Raji (cell line): Measurements from ENCODE around the gene ASRGL1.

ENCODE experiments used
- POLR2A ChIP-seq: IDR thresholded peaks from 2 replicates; pipeline ENCODE4 v1.6.1; 2011; ENCODE audit warnings: low read depth, low read length, control low read depth; ENCODE audit not compliant: insufficient read depth

Gene ASRGL1

GRCh38 chr11:62352355-62353336, 15.4 kb downstream of the ASRGL1 start:
- TF ChIP-seq POLR2A = no peak

DNA sequence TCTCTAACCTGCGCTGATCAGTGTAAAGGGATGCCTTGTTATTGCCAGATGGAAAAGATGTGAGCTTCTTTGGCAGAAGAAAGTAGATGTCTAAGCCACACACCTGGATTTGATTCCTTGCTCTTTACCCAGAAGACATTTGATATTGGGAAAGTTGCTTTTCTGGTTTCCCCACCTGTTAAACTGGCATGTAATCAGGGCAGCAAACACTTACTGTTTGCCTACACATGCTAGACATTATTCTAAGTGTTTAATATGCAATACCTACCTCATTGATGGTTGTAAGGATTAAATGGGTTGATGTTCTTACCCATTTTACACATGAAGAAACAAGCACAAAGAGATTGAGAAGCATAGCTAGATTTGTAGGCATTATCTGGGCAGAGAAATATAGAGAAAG, 16.6 kb downstream of the ASRGL1 start:
- TF ChIP-seq POLR2A = no peak

DNA sequence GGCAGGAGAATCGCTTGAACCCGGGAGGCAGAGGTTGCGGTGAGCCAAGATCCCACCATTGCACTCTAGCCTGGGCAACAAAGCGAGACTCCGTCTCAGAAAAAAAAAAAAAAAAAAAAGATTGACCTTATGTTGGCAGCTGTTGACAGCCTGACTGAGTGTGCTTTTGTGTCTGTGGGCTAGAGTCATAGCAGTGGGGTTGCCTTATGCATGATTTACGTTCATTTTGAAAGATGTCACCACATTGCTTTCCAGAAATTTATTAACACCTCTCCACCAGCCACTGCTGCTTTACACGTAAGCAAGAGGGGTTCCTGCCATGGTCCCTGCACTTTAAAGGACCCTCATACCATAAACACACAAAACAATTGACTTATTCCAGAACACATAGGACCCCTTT, 21.0 kb downstream of the ASRGL1 start:
- no peak for TF ChIP-seq POLR2A

GRCh38 chr11:62359475-62359874, 22.2 kb downstream of the ASRGL1 start:
- no peak for TF ChIP-seq POLR2A

DNA sequence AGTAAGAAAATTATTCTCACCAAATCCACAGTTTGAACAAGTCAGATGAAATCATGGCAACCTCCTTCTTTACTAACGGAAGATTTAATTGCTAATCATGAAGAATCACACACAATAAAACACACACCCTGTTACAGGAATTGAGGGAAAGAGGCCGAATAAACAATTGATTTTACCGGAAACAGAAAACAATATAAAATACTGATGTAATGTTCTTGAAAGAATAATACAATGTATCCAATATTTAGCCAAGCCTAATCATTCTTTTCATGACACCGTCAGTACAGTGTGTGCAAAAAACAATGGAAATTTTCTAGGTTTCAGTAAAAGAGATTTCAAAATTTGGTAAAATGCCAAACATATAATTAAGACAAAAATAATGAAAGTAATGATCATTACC, 23.4 kb downstream of the ASRGL1 start:
- no peak for TF ChIP-seq POLR2A

- TF ChIP-seq POLR2A = no peak
These were observed 33.6 kb downstream of the ASRGL1 start for GRCh38 chr11:62370743-62371440.

DNA sequence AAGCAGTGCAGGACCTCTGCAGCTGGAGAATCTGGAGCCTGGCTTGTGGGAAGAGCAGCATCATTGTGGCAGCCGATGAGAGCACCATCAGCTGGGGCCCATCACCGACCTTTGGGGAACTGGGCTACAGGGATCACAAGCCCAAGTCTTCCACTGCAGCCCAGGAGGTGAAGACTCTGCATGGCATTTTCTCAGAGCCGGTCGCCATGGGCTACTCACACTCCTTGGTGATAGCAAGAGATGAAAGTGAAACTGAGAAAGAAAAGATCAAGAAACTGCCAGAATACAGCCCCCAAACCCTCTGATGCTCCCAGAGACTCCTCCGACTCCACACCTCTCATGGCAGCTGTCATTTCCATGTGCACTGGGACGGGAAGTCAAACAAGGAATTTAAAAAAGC, 35.6 kb downstream of the ASRGL1 start:
- no peak for TF ChIP-seq POLR2A

GRCh38 chr11:62373464-62374119, 36.3 kb downstream of the ASRGL1 start:
- TF ChIP-seq POLR2A = no peak

DNA sequence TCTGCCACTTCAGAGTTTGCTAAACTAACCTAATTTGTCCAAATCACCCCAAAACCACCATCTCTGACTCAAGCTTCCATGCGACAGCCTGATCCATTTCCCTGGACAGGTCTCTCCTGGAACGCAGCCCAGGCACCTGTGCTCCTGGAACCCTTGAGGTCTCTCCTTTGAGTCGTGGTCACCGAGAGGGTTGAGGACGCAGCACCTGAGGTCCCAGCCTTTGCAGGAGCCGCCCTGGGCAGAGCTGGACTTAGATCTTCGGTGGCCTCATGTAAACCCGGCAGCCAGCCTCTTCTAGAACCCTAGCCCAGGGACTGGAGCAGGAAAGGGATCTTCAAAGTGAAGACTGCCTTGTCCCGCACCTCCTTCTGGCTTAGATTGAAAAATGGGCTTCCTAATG, 37.6 kb downstream of the ASRGL1 start:
- TF ChIP-seq POLR2A = no peak

GRCh38 chr11:62383822-62384221, 46.6 kb downstream of the ASRGL1 start:
- TF ChIP-seq POLR2A = no peak

- no peak for TF ChIP-seq POLR2A
These were observed 50.1 kb downstream of the ASRGL1 start for GRCh38 chr11:62387381-62387780.

- TF ChIP-seq POLR2A = no peak
These were observed 51.8 kb downstream of the ASRGL1 start for GRCh38 chr11:62388999-62389398.

- TF ChIP-seq POLR2A = no peak
These were observed 53.0 kb downstream of the ASRGL1 start for GRCh38 chr11:62390237-62390636.

GRCh38 chr11:62390722-62391121, 53.5 kb downstream of the ASRGL1 start:
- TF ChIP-seq POLR2A = no peak

GRCh38 chr11:62391642-62392425, 54.6 kb downstream of the ASRGL1 start:
- TF ChIP-seq POLR2A = no peak
